HG03342 (cell line): ENCODE data around the gene PAPLN.

Experiments used
- ATAC-seq: cut with Tn5 transposase; IDR thresholded peaks from one replicate; pipeline ENCODE4 v1.9.1; 2021; ENCODE audit warnings: mild to moderate bottlenecking, moderate library complexity; ENCODE audit not compliant: unreplicated experiment

Gene PAPLN

DNA sequence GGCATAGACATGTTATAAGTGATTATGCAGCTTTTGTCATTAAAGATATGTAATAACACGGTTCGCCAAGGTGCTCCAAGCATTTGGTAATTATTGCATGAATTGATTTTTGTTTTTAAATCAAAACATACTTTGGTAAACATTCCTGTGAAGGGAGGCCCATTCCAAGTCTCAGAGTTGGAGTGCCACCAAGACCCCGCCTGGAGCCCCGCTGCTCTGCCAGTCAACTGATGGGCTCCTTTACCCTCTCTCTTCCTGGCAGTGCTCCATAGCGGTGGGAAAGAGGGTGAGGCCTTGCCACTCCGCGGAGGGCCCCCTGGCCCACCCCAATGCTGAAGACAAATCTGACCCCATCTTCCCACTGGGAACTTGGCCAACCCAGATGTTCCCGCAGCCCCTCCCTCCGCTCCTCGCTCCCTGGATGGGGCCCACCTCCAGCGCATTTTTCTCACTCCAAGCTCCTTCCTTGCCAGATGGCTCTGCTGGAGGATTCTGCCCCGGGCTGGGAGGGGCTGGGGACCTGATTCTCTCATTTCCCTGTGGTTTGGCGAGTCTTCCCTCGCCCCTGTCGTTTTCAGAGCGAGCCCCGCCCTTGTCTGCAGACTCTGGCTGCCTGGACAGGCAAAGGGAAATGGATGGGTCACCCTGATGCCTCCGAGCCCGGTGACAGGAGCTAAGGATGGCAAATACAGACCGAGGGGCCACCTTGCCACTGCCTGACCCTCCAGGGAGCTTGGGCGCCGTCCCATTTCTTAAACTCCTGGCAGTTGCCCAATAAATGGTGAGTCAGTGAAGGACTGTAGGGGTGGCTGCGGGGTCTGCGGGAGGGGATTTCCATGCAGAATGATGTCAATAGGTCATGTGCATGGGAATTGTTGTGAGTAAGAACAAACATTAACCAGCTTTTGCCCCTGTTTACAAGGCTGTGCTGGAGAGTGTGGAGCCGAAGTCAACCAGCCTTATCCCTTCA lies 9.2 kb upstream of the PAPLN start:
- ATAC-seq = no peak

DNA sequence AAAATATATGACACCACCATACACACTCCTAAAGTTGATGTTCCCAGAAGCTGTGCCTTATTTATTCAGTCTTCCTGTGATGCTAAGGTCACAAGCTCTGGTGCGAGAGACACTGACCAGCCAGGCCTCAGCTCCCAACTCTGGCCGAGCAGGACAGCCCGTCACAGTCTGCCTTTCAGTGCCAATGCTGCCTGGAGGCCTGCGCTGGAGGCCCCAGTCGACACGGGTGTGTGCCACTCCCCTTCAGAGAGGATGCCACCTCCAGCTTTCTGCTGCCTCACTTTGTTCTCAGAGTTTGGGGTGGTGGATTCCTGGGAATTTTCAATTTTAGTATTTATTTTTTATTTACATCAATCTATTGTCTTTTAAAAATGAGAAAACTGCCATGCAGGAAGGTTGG lies 7.3 kb upstream of the PAPLN start:
- no peak for ATAC-seq

DNA sequence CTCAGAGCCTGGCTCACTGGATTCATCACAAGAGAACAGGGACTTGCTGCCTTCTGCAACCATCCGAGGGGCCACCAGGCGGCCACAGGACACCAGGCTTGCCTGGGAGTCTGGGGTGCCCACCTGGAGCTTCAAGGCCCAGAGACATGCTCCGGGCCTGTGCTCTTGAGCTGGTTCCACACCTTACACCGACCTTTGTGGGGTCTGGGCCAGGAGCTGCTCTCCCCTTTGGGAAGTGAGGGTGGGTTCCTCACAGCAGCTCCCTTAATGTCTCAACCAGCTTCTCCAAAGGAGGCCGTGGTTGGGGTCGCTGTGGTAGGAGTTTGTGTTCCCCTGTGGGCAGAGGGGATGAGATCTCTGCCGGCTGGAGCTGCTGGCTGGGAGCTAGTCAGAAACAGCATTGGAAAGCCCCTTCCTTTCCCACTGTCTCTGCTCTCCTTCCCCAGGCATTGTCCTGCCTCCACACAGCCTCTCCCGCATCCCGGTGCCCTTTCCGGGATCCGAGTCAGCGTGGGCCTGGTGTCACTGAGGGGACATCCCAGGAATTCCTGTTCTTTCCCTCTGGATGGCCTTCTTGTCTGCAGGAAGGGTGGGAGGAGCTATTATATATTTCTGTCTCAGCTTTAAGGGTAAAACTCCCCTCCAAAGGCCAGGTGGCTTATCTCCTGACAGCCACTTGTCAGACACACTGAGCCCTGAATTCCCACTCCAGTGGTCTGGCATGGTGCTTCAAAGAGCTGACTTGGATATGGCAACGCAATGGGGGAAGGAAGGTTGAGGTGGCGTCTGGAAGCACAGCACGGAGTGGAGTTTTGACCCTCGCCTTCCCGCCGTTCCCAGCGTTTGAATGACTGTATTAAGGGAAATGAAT lies 5.1 kb upstream of the PAPLN start:
- no peak for ATAC-seq

- ATAC-seq = no peak
Measured at GRCh38 chr14:73232984-73233383, 4.3 kb upstream of the PAPLN start.

GRCh38 chr14:73233564-73233963 lies 3.7 kb upstream of the PAPLN start:
- ATAC-seq = no peak

DNA sequence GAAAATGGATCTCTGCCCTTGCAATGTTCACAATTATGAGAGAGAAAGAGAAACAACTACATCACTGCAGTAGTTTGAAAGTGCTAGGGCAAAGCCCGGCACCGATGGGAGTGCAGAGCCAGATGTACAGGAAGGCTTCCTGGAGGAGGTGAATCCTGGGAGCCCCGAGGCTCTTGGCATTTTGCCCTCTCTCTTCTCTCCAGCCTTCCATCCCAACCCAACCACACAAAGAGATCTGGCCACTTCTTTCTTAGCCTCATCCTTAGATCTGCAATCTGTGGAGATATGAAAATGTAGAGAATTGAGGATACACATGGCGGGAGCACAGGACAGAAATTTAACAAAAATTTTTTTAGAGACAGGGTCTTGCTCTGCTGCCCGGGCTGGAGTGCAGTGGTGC lies 3.3 kb upstream of the PAPLN start:
- no peak for ATAC-seq

DNA sequence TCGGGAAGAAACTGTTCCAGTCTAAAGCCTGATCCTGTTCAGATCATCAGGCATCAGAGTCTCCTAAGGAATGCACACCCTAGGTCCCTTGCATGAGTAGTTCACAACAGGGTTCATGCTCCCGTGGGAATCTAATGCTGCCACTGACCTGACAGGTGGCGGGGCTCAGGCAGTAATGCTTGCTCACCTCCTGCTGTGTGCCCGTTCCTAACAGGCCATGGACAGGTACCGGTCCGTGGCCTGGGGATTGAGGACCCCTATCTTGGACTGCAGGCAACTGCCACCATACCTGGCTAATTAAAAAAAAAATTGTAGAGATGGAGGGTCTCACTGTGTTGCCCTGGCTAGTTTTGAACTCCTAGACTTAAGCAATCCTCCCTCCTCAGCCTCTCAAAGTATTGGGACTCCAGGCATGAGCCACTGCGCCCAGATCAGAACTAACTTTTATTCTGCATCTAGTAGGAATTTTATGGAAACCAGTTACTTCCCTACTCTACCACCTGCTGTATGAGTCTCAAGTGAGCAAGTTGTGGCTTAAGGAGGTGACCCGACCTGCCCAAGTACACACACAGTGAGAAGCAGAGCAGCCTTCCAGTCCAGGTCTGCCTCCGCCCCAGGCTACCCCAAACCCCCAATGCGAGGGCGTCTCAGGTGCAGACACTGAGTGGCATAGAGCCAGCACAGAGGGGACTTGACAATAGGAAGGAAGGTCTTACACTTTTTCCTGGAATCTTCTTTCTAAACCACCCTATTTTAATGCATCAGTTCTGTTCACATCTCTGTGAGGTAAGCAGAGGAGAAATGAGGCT lies 2.5 kb upstream of the PAPLN start:
- no peak for ATAC-seq

GRCh38 chr14:73235531-73236155 lies 1.7 kb upstream of the PAPLN start:
- ATAC-seq = no peak

DNA sequence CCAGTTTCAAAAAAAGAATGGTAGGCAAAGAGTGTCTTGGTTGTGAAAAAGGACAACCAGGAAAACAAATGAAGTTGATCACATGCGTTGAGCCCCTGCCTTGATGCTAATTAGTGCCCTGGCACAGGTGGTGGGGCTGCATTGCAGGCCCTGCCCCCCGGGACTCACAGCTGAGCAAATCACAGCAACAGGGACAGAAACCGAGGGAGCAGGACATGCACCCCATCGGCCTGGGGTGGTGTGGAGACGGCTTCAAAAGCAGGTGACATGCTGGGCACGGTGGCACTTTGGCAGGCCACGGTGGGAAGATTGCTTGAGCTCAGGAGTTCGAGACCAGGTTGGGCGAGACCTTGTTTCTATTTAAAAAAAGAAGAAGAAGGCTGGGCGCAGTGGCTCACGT lies 1.1 kb upstream of the PAPLN start:
- no peak for ATAC-seq

DNA sequence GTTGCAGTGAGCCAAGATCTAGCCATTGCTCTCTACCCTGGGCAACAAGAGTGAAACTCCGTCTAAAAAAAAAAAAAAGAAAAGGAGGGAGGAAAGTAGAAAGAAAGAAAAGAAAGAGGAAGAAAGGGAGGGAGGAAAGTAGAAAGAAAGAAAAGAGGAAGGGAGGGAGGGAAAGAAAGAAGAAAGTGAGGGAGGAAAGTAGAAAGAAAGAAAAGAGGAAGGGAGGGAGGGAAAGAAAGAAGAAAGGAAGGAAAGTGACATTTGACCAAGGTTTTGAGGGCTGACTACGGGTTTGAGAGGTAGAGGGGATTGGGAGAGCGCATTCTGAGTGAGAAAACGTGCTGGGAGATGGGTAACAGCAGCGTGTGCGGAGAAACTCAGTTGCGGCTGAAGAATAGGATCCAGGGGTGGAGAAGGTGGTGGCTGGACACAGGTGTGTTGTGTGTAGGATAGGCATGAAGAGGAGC lies 521 bp upstream of the PAPLN start:
- no peak for ATAC-seq

DNA sequence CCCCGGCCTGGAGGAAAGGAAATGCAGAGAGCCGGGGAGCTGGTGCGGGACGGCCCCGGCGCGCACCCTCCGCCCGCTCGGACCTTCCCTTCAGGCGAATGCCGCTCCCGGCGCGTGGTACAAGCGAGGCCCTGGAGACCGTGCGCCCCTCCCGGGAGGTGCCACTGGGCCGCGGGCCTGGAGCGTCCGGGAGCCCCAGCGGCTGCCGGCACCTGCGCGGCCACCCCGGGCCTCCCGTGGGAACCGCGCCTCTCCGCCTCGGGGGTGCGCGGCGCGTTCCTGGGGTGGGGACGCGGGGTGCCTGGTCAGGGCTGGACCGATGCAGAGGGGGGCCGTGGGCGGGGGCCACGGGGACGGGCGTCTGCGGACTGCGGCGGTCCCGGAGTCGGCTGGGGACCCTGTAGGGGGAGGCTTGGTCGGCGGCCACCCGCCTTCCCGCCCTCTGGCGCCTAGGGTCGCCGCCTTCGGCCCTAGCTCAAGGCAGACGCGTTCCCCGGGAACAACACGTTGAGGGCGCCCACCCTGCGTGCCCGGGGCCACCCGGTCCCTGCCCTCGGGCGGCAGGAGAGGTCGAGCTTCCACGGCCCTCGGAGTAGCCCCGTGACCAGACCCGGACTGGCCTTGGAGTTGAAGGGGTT lies 599 bp downstream of the PAPLN start:
- ATAC-seq = no peak

GRCh38 chr14:73238424-73238852 lies 1.1 kb downstream of the PAPLN start:
- no peak for ATAC-seq

GRCh38 chr14:73238941-73239340 lies 1.6 kb downstream of the PAPLN start:
- ATAC-seq = no peak

DNA sequence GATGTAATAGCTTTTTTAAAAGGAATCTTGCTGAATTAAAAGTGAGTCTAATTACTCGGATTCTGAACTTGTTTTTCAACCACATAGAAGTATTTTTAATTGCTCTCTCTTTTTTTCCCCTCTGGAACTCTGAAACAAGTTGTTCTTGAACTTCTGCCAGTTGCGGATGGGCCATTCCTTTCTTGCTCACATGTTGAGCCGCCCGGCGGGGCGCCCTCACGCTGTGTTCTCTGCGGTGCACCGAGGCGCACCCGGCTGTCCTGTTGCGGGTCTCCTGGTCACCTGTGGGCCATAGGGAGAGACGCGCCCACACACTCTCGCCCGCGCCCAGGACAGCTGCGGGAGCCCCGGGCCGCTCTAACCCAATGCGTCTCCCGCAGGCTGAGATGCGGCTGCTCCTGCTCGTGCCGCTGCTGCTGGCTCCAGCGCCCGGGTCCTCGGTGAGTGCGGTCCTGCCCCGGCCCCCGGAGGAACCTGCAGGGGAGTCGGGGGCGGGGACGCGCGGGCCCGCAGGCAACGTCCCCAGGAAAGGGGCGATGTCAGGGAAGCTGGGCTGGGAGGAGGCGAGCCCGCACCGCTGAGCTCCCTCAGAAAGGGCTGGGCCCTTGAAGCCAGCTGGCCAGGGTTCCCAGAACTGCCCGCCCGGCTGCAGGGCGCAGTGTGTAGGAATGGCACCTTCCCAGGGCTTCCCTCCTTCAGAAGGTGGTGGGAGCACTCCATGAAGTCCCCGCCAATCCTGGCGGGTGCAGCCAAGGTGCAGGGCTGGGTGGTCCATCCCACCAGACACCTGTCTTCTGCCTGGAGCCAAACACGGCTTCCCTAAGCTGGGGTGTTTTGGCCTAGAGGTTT lies 2.3 kb downstream of the PAPLN start:
- ATAC-seq = no peak

DNA sequence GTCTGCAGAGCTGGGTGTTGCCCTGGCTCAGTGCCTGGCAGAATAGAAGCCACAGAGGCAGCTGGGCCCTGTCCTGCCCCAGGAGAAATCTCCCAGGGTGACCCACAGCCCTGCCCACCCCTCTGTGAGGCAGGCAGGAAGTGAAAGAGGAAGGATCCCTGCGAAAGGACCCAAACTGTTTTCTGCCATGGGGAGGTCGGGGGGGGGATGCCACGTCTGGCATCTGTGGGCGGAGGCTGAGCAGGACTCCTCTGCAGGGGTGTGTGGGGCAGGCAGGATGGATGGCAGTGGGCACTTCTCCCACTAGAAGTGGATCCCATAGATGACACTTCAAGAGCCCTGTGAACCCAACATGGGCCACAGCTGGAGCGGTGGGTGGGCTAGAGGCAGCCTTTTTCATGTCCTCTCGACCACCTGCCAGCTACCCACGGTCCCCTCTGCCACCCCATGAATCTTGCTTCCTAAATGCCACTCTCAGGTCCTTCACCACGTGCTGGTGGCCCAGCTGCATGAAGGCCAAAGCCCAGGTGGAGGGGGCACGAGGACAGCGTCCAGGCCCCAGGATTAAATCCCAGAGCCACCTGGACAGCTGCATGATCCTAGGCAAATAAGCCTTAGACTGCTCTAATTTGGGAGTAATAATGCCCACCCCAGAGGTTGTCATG lies 3.6 kb downstream of the PAPLN start:
- ATAC-seq = no peak

DNA sequence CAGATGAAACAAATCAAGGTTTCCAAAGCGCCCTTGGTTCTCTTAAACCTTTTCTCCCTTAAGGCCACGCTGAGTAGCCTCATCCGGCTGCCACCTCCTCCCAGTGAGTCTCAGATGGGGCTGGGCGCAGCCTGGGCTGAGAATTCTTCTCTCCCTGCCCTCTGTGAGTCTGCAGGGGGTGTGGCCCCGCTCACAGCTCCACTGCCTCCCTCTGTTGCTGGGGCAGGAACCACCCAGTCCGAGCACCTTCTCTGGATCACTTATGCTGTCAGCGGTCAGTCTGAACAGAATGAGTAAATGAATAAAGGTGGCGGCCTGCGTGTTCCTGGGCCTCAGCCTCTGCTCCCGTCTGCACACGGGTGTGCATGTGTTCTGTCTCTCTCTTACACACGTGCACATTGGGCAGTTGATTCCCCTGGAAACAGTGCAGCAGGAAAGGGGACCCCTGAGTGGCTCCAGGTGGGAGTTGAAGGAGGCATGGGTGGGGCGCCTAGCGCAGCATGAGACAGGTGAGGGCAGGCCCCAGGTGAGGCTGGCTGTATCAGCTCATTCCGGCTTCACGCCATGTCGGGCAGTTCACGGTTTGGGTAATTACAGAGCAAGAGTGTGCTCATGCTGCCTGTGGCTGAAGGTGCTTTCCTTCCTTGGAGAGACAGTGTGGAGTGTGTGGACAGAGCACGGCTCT lies 4.3 kb downstream of the PAPLN start:
- no peak for ATAC-seq

DNA sequence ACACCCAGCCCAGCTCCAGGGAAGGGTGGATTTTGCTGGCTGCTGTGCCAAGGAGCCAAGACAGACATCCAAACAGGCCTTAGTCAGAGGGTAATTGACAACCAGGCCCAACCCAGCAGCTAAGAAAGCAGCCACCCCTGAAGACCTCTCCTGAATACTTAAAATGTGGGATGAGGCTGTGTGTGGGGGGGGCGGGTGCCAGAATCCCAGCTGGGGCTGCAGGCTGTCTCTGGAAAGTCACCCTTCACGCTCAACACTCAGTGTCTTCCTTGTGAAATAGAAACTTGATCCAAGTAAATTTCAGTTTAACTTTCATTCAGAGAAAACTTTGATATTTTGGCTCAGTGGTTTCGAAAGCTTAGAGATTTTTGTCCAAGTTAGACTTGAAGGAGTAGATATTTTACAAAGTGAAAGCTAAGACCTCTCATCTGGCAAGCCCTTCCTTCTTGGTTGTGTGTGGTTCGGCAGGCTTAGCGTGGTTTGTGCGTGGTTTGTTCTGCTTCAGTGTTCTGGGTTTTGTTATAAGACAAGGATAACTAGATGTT lies 5.1 kb downstream of the PAPLN start:
- ATAC-seq = no peak

DNA sequence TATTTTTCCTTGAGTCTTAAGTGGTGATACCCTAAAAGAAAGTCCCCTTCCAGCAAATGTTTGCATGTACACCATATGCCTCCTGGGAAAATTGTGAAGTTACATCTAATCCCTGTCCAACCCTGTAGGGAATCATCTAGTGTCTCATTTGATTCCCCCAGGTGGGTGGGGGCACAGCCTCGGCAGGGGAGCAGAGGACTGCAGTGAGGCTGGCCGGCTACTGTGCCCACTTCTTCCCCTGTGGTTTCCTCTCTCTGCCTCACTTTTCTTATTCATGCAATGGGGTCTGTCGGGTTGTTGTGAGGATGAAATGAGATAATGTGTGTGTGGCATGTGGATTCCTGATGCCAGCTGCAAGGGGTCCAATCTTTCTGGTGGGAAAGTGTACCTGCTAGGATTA lies 6.0 kb downstream of the PAPLN start:
- no peak for ATAC-seq
